GM19239 (cell line): ENCODE measurements around the gene KPNA6.
A peak's percentile ranks its signal among the peaks of the same experiment; 100 is the strongest.

ENCODE experiments used
- DNase-seq: peaks from one replicate; pipeline ENCODE4 v3.0.0; 2011; ENCODE audit warnings: low spot score; ENCODE audit not compliant: insufficient read length
- FAIRE-seq: peaks from 2 replicates; lab custom pipeline; 2011; peaks lifted over from hg19 to GRCh38; lab: Jason Lieb, UNC

Gene KPNA6

GRCh38 chr1:32205401-32206370, 97.8 kb downstream of the KPNA6 start, which contains the start of gene IQCC:
Gene IQCC, plus strand, starts transcription at chr1:32205671. Its CDS starts 11 bp downstream, at chr1:32205682.
- FAIRE-seq (peak; percentile 68), DNase-seq (peak; percentile 82)

- FAIRE-seq (no peak), DNase-seq (no peak)
Measured at GRCh38 chr1:32208469-32208868, 100.6 kb downstream of the KPNA6 start.

GRCh38 chr1:32208891-32209328, 101.1 kb downstream of the KPNA6 start, which contains the start of gene DCDC2B:
Gene DCDC2B, plus strand, starts transcription at chr1:32209089. Its CDS starts 5 bp downstream, at chr1:32209094.
- no peak for FAIRE-seq
- no peak for DNase-seq

- DNase-seq (no peak), FAIRE-seq (peak; percentile 82)
Measured at GRCh38 chr1:32215629-32216480, 108.0 kb downstream of the KPNA6 start.

GRCh38 chr1:32216566-32216965, 108.7 kb downstream of the KPNA6 start:
- FAIRE-seq (no peak), DNase-seq (no peak)

- DNase-seq (no peak), FAIRE-seq (no peak)
Measured at GRCh38 chr1:32219022-32219421, 111.2 kb downstream of the KPNA6 start.

- FAIRE-seq (no peak), DNase-seq (no peak)
Measured at GRCh38 chr1:32220746-32221580, 113.1 kb downstream of the KPNA6 start.

- no peak for DNase-seq
- peak; percentile 64 for FAIRE-seq
Measured at GRCh38 chr1:32221581-32221979, 113.7 kb downstream of the KPNA6 start.

- FAIRE-seq, result peak; percentile 97
- peak; percentile 92 for DNase-seq
Measured at GRCh38 chr1:32221980-32222755, 114.3 kb downstream of the KPNA6 start, which contains the start of the genes EIF3I and TMEM234. Gene EIF3I, plus strand, starts transcription at chr1:32222407. Its CDS starts 35 bp downstream, at chr1:32222442. Gene TMEM234, minus strand, starts transcription at chr1:32222353. Its CDS starts 31 bp downstream, at chr1:32222322.

GRCh38 chr1:32223683-32224082, 115.8 kb downstream of the KPNA6 start:
- no peak for DNase-seq
- no peak for FAIRE-seq

- FAIRE-seq, result no peak
- DNase-seq, result no peak
Measured at GRCh38 chr1:32224285-32224684, 116.4 kb downstream of the KPNA6 start.
